Nephron progenitor cell (in vitro differentiated cells): ENCODE results near the gene SH2B2.

Experiments
- DNase-seq: peaks from one replicate; pipeline ENCODE4 v3.0.0; 2021
- H3K27ac Mint-ChIP-seq: 2 replicates; pipeline ENCODE4 v1.8.0; 2021; ENCODE audit warnings: mild to moderate bottlenecking, moderate library complexity, mixed read lengths
- H3K27me3 Mint-ChIP-seq: 2 replicates; pipeline ENCODE4 v1.8.0; 2021; ENCODE audit warnings: mild to moderate bottlenecking, low read depth, mixed read lengths; ENCODE audit not compliant: poor library complexity
- H3K36me3 Mint-ChIP-seq: 2 replicates; pipeline ENCODE4 v1.8.0; 2021; ENCODE audit warnings: low read depth, mixed read lengths
- H3K4me1 Mint-ChIP-seq: 2 replicates; pipeline ENCODE4 v1.8.0; 2021; ENCODE audit warnings: mixed read lengths
- H3K4me3 Mint-ChIP-seq: 2 replicates; pipeline ENCODE4 v1.8.0; 2021; ENCODE audit warnings: mild to moderate bottlenecking, moderate library complexity, mixed read lengths
- H3K9me3 Mint-ChIP-seq: 2 replicates; pipeline ENCODE4 v1.8.0; 2021; ENCODE audit warnings: mild to moderate bottlenecking, moderate library complexity, mixed read lengths
- CTCF ChIP-seq: fragments of 200-600 bp; sonication (generic); IDR thresholded peaks from 2 replicates; pipeline ENCODE4 v1.5.0; 2021; ENCODE audit warnings: antibody characterized with exemption

Gene SH2B2

GRCh38 chr7:102275123-102275703 is 11.5 kb upstream of the SH2B2 start:
- H3K27ac Mint-ChIP-seq, result no peak overlapping the region
- H3K4me1 Mint-ChIP-seq, result peaks cover 11% of the 10 kb centered on the region
- no peak overlapping the region for H3K4me3 Mint-ChIP-seq
- no peaks in the 10 kb centered on the region for H3K27me3 Mint-ChIP-seq
- no peak for DNase-seq
- no peaks in the 10 kb centered on the region for H3K9me3 Mint-ChIP-seq
- TF ChIP-seq CTCF, result no peak
- H3K36me3 Mint-ChIP-seq, result no peaks in the 10 kb centered on the region

- no peak overlapping the region for H3K4me3 Mint-ChIP-seq
- H3K27ac Mint-ChIP-seq, result no peak overlapping the region
- H3K4me1 Mint-ChIP-seq, result peaks cover 7% of the 10 kb centered on the region
- no peaks in the 10 kb centered on the region for H3K27me3 Mint-ChIP-seq
- TF ChIP-seq CTCF, result no peak
- no peaks in the 10 kb centered on the region for H3K9me3 Mint-ChIP-seq
- DNase-seq, result no peak
- no peaks in the 10 kb centered on the region for H3K36me3 Mint-ChIP-seq
These were observed 8.8 kb upstream of the SH2B2 start for GRCh38 chr7:102277901-102278300.

GRCh38 chr7:102279537-102280400 is 6.9 kb upstream of the SH2B2 start:
- Mint-ChIP-seq H3K4me1 (peaks cover 23% of the 10 kb centered on the region), H3K27ac (no peak overlapping the region), H3K36me3 (no peaks in the 10 kb centered on the region), H3K9me3 (no peaks in the 10 kb centered on the region), H3K4me3 (no peak overlapping the region), H3K27me3 (no peaks in the 10 kb centered on the region)
- TF ChIP-seq CTCF, result peak; percentile 85
- peak; percentile 80 for DNase-seq

- no peak for TF ChIP-seq CTCF
- Mint-ChIP-seq H3K4me3 (no peak overlapping the region), H3K27ac (no peak overlapping the region), H3K4me1 (peaks cover 30% of the 10 kb centered on the region), H3K36me3 (no peaks in the 10 kb centered on the region), H3K27me3 (peaks cover 3% of the 10 kb centered on the region), H3K9me3 (no peaks in the 10 kb centered on the region)
- DNase-seq, result no peak
These were observed 6.1 kb upstream of the SH2B2 start for GRCh38 chr7:102280521-102280920.

- Mint-ChIP-seq H3K27ac (peak overlapping the region; percentile 45), H3K4me3 (no peak overlapping the region), H3K36me3 (no peaks in the 10 kb centered on the region), H3K4me1 (peaks cover 33% of the 10 kb centered on the region), H3K9me3 (no peaks in the 10 kb centered on the region), H3K27me3 (peaks cover 3% of the 10 kb centered on the region)
- TF ChIP-seq CTCF, result no peak
- DNase-seq, result no peak
These were observed 4.9 kb upstream of the SH2B2 start for GRCh38 chr7:102281785-102282184.
